HG02571 (cell line): Measurements from ENCODE around the gene LYPD5.
"Not testable (repeated sequence)": the region's sequence is repeated elsewhere in the genome, so short reads cannot be mapped to it uniquely, and the experiment has no call there.

Source experiments
- ATAC-seq: cut with Tn5 transposase; IDR thresholded peaks from one replicate; pipeline ENCODE4 v1.9.1; 2021; ENCODE audit warnings: mild to moderate bottlenecking, moderate library complexity; ENCODE audit not compliant: unreplicated experiment

LYPD5 gene

GRCh38 chr19:43802216-43802951, at the start of gene LYPD5:
Gene LYPD5, minus strand, starts transcription at chr19:43802447. Its CDS starts 67 bp downstream, at chr19:43802380.
- ATAC-seq = no peak

GRCh38 chr19:43848821-43849220, 46.6 kb upstream of the LYPD5 start:
- no peak for ATAC-seq

- ATAC-seq = no peak
Observed at GRCh38 chr19:43847884-43848283, 45.6 kb upstream of the LYPD5 start.

GRCh38 chr19:43847246-43847645, 45.0 kb upstream of the LYPD5 start:
- ATAC-seq = no peak

- ATAC-seq = no peak
Observed at GRCh38 chr19:43842007-43842406, 39.8 kb upstream of the LYPD5 start.

GRCh38 chr19:43839139-43839538, 36.9 kb upstream of the LYPD5 start:
- no peak for ATAC-seq

- peak; percentile 79 for ATAC-seq
Observed at GRCh38 chr19:43826787-43827754, 24.8 kb upstream of the LYPD5 start, which contains the start of gene ZNF283. Gene ZNF283, plus strand, starts transcription at chr19:43827321. Its CDS starts 6,184 bp downstream, at chr19:43833505.

GRCh38 chr19:43824572-43824971, 22.3 kb upstream of the LYPD5 start:
- not testable (repeated sequence) for ATAC-seq

GRCh38 chr19:43823856-43824255, 21.6 kb upstream of the LYPD5 start:
- ATAC-seq = not testable (repeated sequence)

GRCh38 chr19:43820884-43821215, 18.6 kb upstream of the LYPD5 start:
- ATAC-seq = no peak

GRCh38 chr19:43820098-43820883, 18.0 kb upstream of the LYPD5 start:
- ATAC-seq = no peak

GRCh38 chr19:43818500-43818899, 16.3 kb upstream of the LYPD5 start:
- no peak for ATAC-seq

- not testable (repeated sequence) for ATAC-seq
Observed at GRCh38 chr19:43817454-43817853, 15.2 kb upstream of the LYPD5 start.

- ATAC-seq = no peak
Observed at GRCh38 chr19:43814663-43815352, 12.6 kb upstream of the LYPD5 start.

- ATAC-seq = no peak
Observed at GRCh38 chr19:43812688-43813087, 10.4 kb upstream of the LYPD5 start.

- no peak for ATAC-seq
Observed at GRCh38 chr19:43812259-43812658, 10.0 kb upstream of the LYPD5 start.

GRCh38 chr19:43811837-43812236, 9.6 kb upstream of the LYPD5 start:
- ATAC-seq = no peak

GRCh38 chr19:43809762-43810696, 7.8 kb upstream of the LYPD5 start:
- ATAC-seq = no peak

GRCh38 chr19:43807651-43808050, 5.4 kb upstream of the LYPD5 start:
- ATAC-seq = no peak
